ELR (cell line): ENCODE results near the gene ASPRV1.

Experiments used
- DNase-seq: peaks from one replicate; pipeline ENCODE4 v3.0.0-alpha.2; 2015; ENCODE audit warnings: low read depth

ASPRV1 gene

GRCh38 chr2:69988086-69988635, 26.7 kb upstream of the ASPRV1 start:
- no peak for DNase-seq

- no peak for DNase-seq
Observed at GRCh38 chr2:69986691-69987090, 25.3 kb upstream of the ASPRV1 start.

- DNase-seq, result no peak
Observed at GRCh38 chr2:69985688-69986087, 24.3 kb upstream of the ASPRV1 start.

GRCh38 chr2:69985216-69985615, 23.8 kb upstream of the ASPRV1 start:
- no peak for DNase-seq

- no peak for DNase-seq
Observed at GRCh38 chr2:69983392-69983966, 22.0 kb upstream of the ASPRV1 start.

GRCh38 chr2:69979902-69980807, 18.7 kb upstream of the ASPRV1 start:
- no peak for DNase-seq

GRCh38 chr2:69977906-69978482, 16.6 kb upstream of the ASPRV1 start:
- no peak for DNase-seq

- DNase-seq, result no peak
Observed at GRCh38 chr2:69977186-69977585, 15.8 kb upstream of the ASPRV1 start.

GRCh38 chr2:69975853-69976462, 14.5 kb upstream of the ASPRV1 start:
- DNase-seq, result no peak

- DNase-seq, result no peak
Observed at GRCh38 chr2:69975136-69975852, 13.9 kb upstream of the ASPRV1 start.

- no peak for DNase-seq
Observed at GRCh38 chr2:69973335-69973735, 11.9 kb upstream of the ASPRV1 start.

GRCh38 chr2:69972822-69973221, 11.4 kb upstream of the ASPRV1 start:
- DNase-seq, result no peak

GRCh38 chr2:69969991-69970390, 8.6 kb upstream of the ASPRV1 start:
- no peak for DNase-seq

- DNase-seq, result no peak
Observed at GRCh38 chr2:69969126-69969983, 7.9 kb upstream of the ASPRV1 start.

- DNase-seq, result no peak
Observed at GRCh38 chr2:69968609-69969008, 7.2 kb upstream of the ASPRV1 start.

- DNase-seq, result no peak
Observed at GRCh38 chr2:69966496-69966895, 5.1 kb upstream of the ASPRV1 start.

- DNase-seq, result no peak
Observed at GRCh38 chr2:69965756-69966445, 4.5 kb upstream of the ASPRV1 start.

GRCh38 chr2:69964353-69964841, 3.0 kb upstream of the ASPRV1 start:
- DNase-seq, result no peak

- DNase-seq, result no peak
Observed at GRCh38 chr2:69962986-69963730, 1.7 kb upstream of the ASPRV1 start.
